HEK293 (cell line): ENCODE measurements around the gene CWF19L1.

Source experiments
- CTCF ChIA-PET: fragments of 350-600 bp; formaldehyde crosslinking; extraction: SDS; loops from one replicate; lab custom pipeline; 2021; ENCODE audit warnings: antibody characterized with exemption; lab: Yijun Ruan, JAX
- POLR2A ChIA-PET: fragments of 300-600 bp; formaldehyde crosslinking; extraction: SDS; loops from one replicate; lab custom pipeline; 2020; ENCODE audit warnings: antibody characterized with exemption, inconsistent platforms; lab: Yijun Ruan, JAX
- H3K27ac ChIP-seq: fragments of 200-500 bp; sonication (Bioruptor generic); 2 replicates; pipeline ENCODE4 v1.5.1; 2014; ENCODE audit warnings: low read depth, low read length, control low read depth, inconsistent platforms; ENCODE audit errors: extremely low read depth
- H3K36me3 ChIP-seq, 2 experiments: fragments of 200-500 bp in 1 of 2; sonication (Bioruptor generic) in 1 of 2; 1 replicate in 1 of 2; 2 replicates in 1 of 2; pipeline ENCODE4 v1.5.1; 2014 to 2017; ENCODE audit warnings: inconsistent platforms in 2 of 2, low read length in 2 of 2; ENCODE audit not compliant: control insufficient read depth in 2 of 2, insufficient read depth in 1 of 2
- H3K4me1 ChIP-seq: fragments of 200-500 bp; sonication (Bioruptor generic); 2 replicates; pipeline ENCODE4 v1.5.1; 2014; ENCODE audit warnings: mild to moderate bottlenecking, low read length, inconsistent platforms; ENCODE audit not compliant: control insufficient read depth, insufficient read depth
- H3K4me3 ChIP-seq: 2 replicates; pipeline ENCODE4 v1.5.1; 2011; ENCODE audit warnings: low read depth, mild to moderate bottlenecking, control low read depth, low read length, moderate library complexity
- H3K9me3 ChIP-seq: fragments of 200-500 bp; sonication (Bioruptor generic); 2 replicates; pipeline ENCODE4 v1.5.1; 2014; ENCODE audit warnings: low read depth, low read length, inconsistent platforms; ENCODE audit not compliant: control insufficient read depth, insufficient read depth
- BCL11B ChIP-seq: fragments of 450-650 bp; formaldehyde crosslinking; IDR thresholded peaks from 2 replicates; pipeline ENCODE4 v1.5.1; 2016; ENCODE audit warnings: low read depth, missing biosample characterization, missing genetic modification characterization
- CTCF ChIP-seq: fragments of 450-650 bp; formaldehyde crosslinking; IDR thresholded peaks from 2 replicates; pipeline ENCODE4 v1.5.1; 2016; ENCODE audit warnings: missing biosample characterization, missing genetic modification characterization
- KLF17 ChIP-seq: fragments of 450-650 bp; formaldehyde crosslinking; IDR thresholded peaks from 2 replicates; pipeline ENCODE4 v1.5.1; 2016; ENCODE audit warnings: missing biosample characterization, missing genetic modification characterization
- SCRT1 ChIP-seq: fragments of 450-650 bp; formaldehyde crosslinking; IDR thresholded peaks from 2 replicates; pipeline ENCODE4 v1.5.1; 2016; ENCODE audit warnings: missing biosample characterization, missing genetic modification characterization, borderline replicate concordance
- ZBTB48 ChIP-seq: fragments of 450-650 bp; formaldehyde crosslinking; IDR thresholded peaks from 2 replicates; pipeline ENCODE4 v1.5.1; 2016; ENCODE audit warnings: missing biosample characterization, missing genetic modification characterization
- ZFHX2 ChIP-seq: fragments of 450-650 bp; formaldehyde crosslinking; conservative IDR thresholded peaks from 2 replicates; pipeline ENCODE4 v1.5.1; 2016; ENCODE audit warnings: missing biosample characterization, missing genetic modification characterization
- ZNF138 ChIP-seq: fragments of 450-650 bp; formaldehyde crosslinking; IDR thresholded peaks from 2 replicates; pipeline ENCODE4 v1.5.1; 2016; ENCODE audit warnings: missing biosample characterization, missing genetic modification characterization, borderline replicate concordance
- ZNF2 ChIP-seq: fragments of 450-650 bp; formaldehyde crosslinking; IDR thresholded peaks from 2 replicates; pipeline ENCODE4 v1.5.1; 2016; ENCODE audit warnings: missing biosample characterization, missing genetic modification characterization
- ZNF292 ChIP-seq: fragments of 450-650 bp; formaldehyde crosslinking; IDR thresholded peaks from 2 replicates; pipeline ENCODE4 v1.5.1; 2016; ENCODE audit warnings: low read depth, missing biosample characterization, missing genetic modification characterization, borderline replicate concordance
- ZNF335 ChIP-seq: fragments of 450-650 bp; formaldehyde crosslinking; conservative IDR thresholded peaks from 2 replicates; pipeline ENCODE4 v1.5.1; 2016; ENCODE audit warnings: missing biosample characterization, missing genetic modification characterization
- ZNF341 ChIP-seq: fragments of 450-650 bp; formaldehyde crosslinking; IDR thresholded peaks from 2 replicates; pipeline ENCODE4; 2016; ENCODE audit warnings: low read depth, missing biosample characterization, missing genetic modification characterization
- ZNF394 ChIP-seq: fragments of 450-650 bp; formaldehyde crosslinking; IDR thresholded peaks from 2 replicates; pipeline ENCODE4 v1.5.1; 2016; ENCODE audit warnings: missing biosample characterization, missing genetic modification characterization, mild to moderate bottlenecking, moderate library complexity, borderline replicate concordance
- ZNF560 ChIP-seq: fragments of 450-650 bp; formaldehyde crosslinking; IDR thresholded peaks from 2 replicates; pipeline ENCODE4 v1.5.1; 2017; ENCODE audit warnings: missing biosample characterization, missing genetic modification characterization, borderline replicate concordance
- ZNF580 ChIP-seq: fragments of 450-650 bp; formaldehyde crosslinking; IDR thresholded peaks from 2 replicates; pipeline ENCODE4 v1.5.1; 2016; ENCODE audit warnings: missing biosample characterization, missing genetic modification characterization
- TF ChIP-seq, protein P1 (sequence below): fragments of 450-650 bp; formaldehyde crosslinking; IDR thresholded peaks from 2 replicates; pipeline ENCODE4 v1.5.1; 2016; ENCODE audit warnings: missing biosample characterization, missing genetic modification characterization

Gene CWF19L1

GRCh38 chr10:100291356-100291755 lies 23.9 kb upstream of the CWF19L1 start:
- POLR2A ChIA-PET = interaction anchor here (0.6 kb wide), 1 partner anchor 211 kb away, joined by 4 read pairs; no protein-coding TSS in a partner anchor
- Histone ChIP-seq H3K36me3 (no peaks in the 10 kb centered on the region), H3K27ac (no peak overlapping the region), H3K9me3 (no peaks in the 10 kb centered on the region), H3K4me3 (no peak overlapping the region), H3K4me1 (no peaks in the 10 kb centered on the region)
- CTCF ChIA-PET = interaction anchor here (0.8 to 1.8 kb wide), 3 partner anchors 10 to 446 kb away, joined by 3 to 5 read pairs (median 4); no protein-coding TSS in a partner anchor
- TF ChIP-seq ZNF394 (tag by site-specific recombination) = no peak
- TF ChIP-seq ZBTB48 (tag by site-specific recombination) = no peak
- no peak for TF ChIP-seq KLF17 (tag by site-specific recombination)
- no peak for TF ChIP-seq ZNF341 (tag by site-specific recombination)
- TF ChIP-seq, protein P1, sequence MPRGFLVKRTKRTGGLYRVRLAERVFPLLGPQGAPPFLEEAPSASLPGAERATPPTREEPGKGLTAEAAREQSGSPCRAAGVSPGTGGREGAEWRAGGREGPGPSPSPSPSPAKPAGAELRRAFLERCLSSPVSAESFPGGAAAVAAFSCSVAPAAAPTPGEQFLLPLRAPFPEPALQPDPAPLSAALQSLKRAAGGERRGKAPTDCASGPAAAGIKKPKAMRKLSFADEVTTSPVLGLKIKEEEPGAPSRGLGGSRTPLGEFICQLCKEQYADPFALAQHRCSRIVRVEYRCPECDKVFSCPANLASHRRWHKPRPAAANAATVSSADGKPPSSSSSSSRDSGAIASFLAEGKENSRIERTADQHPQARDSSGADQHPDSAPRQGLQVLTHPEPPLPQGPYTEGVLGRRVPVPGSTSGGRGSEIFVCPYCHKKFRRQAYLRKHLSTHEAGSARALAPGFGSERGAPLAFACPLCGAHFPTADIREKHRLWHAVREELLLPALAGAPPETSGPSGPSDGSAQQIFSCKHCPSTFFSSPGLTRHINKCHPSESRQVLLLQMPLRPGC (tag by site-specific recombination) = no peak
- TF ChIP-seq ZNF138 (tag by site-specific recombination) = no peak
- TF ChIP-seq ZNF2 (tag by site-specific recombination) = no peak
- TF ChIP-seq SCRT1 (tag by site-specific recombination) = no peak
- TF ChIP-seq BCL11B (tag by site-specific recombination) = no peak
- no peak for TF ChIP-seq CTCF (tag by site-specific recombination)

DNA sequence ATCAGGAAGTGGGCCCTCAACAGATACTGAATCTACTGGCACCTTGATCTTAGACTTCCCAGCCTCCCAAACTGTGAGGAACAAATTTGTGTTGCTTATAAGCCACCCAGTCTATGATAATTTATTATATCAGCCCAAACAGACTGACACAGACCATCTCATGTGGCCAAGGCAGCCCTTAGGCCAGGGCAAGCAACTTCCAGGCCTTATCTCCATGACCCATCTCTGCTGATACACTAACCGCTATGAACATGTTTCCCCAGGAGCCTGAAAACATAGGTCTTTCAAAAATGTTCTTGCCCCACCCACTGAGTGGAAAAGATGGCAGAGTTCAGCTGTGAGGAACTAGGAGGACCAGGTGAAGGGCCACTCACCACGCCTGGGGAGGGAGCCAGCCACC lies 22.2 kb upstream of the CWF19L1 start:
- POLR2A ChIA-PET = no interaction called here
- no peak overlapping the region for H3K27ac ChIP-seq
- peaks cover 0 to 4% of the 10 kb centered on the region in 2 experiments; a peak in 1 of 3 replicates for H3K36me3 ChIP-seq
- CTCF ChIA-PET = interaction anchor here (1.1 kb wide), 1 partner anchor 53 kb away, joined by 3 read pairs; no protein-coding TSS in a partner anchor
- TF ChIP-seq ZNF560 (no peak), ZNF580 (tag by site-specific recombination) (no peak), ZNF292 (tag by site-specific recombination) (no peak), ZFHX2 (tag by site-specific recombination) (no peak), ZNF341 (tag by site-specific recombination) (no peak)
- H3K4me1 ChIP-seq = no peaks in the 10 kb centered on the region
- no peaks in the 10 kb centered on the region for H3K9me3 ChIP-seq
- no peak overlapping the region for H3K4me3 ChIP-seq

GRCh38 chr10:100288196-100288595 lies 20.8 kb upstream of the CWF19L1 start:
- TF ChIP-seq ZNF335 (tag by site-specific recombination) = no peak
- peaks cover 10 to 12% of the 10 kb centered on the region in 2 experiments for H3K36me3 ChIP-seq
- ChIA-PET POLR2A (no interaction called here), CTCF (interaction anchor here (0.6 kb wide), 1 partner anchor 191 kb away, joined by 3 read pairs; no protein-coding TSS in a partner anchor)
- H3K27ac ChIP-seq = no peak overlapping the region
- no peak overlapping the region for H3K4me3 ChIP-seq
- H3K9me3 ChIP-seq = no peaks in the 10 kb centered on the region
- H3K4me1 ChIP-seq = no peaks in the 10 kb centered on the region; the same call in 1 of the 2 replicates
